Endothelial cell of umbilical vein (primary cell): ENCODE results near the gene RRM2. TPM values are rescaled to one million over a fixed set of nuclear protein-coding genes. Genes with fewer than 3 reads are reported as not detected.

Source experiments
- BruUV-seq: library from RNA; stranded (reverse); fragments of 400-500 nt; replicated peaks from 2 replicates; lab custom pipeline; 2021; lab: Mats Ljungman, UMichigan
- CTCF ChIA-PET: fragments of 300-600, 350-600 bp; sonication (Branson Sonifier 250); formaldehyde crosslinking; loops from one replicate; lab custom pipeline; 2021; ENCODE audit warnings: antibody characterized with exemption, inconsistent platforms; lab: Charles Lee
- POLR2A ChIA-PET: fragments of 300-600, 350-600 bp; sonication (Branson Sonifier 250); formaldehyde crosslinking; loops from one replicate; lab custom pipeline; 2021; ENCODE audit warnings: antibody characterized with exemption, inconsistent platforms; lab: Charles Lee
- DNase-seq: peaks from one replicate; pipeline ENCODE4 v3.0.0-alpha.2; 2011; ENCODE audit warnings: low read depth, low spot score
- FAIRE-seq: peaks from 2 replicates; lab custom pipeline; 2011; peaks lifted over from hg19 to GRCh38; lab: Jason Lieb, UNC
- H2AFZ ChIP-seq: 2 replicates; pipeline ENCODE4 v1.6.0; 2012; ENCODE audit warnings: low read depth, low read length, control low read depth, inconsistent platforms
- H3K27ac ChIP-seq: 2 replicates; pipeline ENCODE4 v1.5.1; 2011; ENCODE audit warnings: low read depth, mild to moderate bottlenecking, control low read depth, low read length, moderate library complexity; ENCODE audit not compliant: insufficient read depth
- H3K27me3 ChIP-seq, 2 experiments: 2 replicates each; pipeline versions ENCODE4 v1.6.0 to v1.6.1; 2011; ENCODE audit warnings: low read length in 2 of 2, mixed read lengths in 1 of 2; ENCODE audit not compliant: control insufficient read depth in 2 of 2, insufficient read depth in 2 of 2
- H3K36me3 ChIP-seq, 2 experiments: 2 replicates in 1 of 2; 3 replicates in 1 of 2; pipeline ENCODE4 v1.5.1; 2011; ENCODE audit warnings: low read length in 2 of 2, mild to moderate bottlenecking in 1 of 2, moderate library complexity in 1 of 2; ENCODE audit not compliant: control insufficient read depth in 2 of 2, insufficient read depth in 2 of 2; ENCODE audit errors: extremely low read depth in 1 of 2
- H3K4me1 ChIP-seq: 3 replicates; pipeline ENCODE4 v1.5.1; 2011; ENCODE audit warnings: mild to moderate bottlenecking, low read length; ENCODE audit not compliant: control insufficient read depth, insufficient read depth; ENCODE audit errors: extremely low read depth
- H3K4me2 ChIP-seq: 2 replicates; pipeline ENCODE4 v1.6.1; 2011; ENCODE audit warnings: low read length, control low read depth, mixed read lengths; ENCODE audit not compliant: insufficient read depth
- H3K4me3 ChIP-seq, 3 experiments: fragments of 200-600 bp in 1 of 3; sonication (generic), shearing (Covaris generic) in 1 of 3; replicated peaks in 1 of 3; 2 replicates each; pipeline ENCODE4 v1.5.1; 2011 to 2016; ENCODE audit warnings: control low read depth in 3 of 3, low read length in 3 of 3, mild to moderate bottlenecking in 2 of 3, inconsistent platforms in 1 of 3, low read depth in 1 of 3, moderate library complexity in 1 of 3; ENCODE audit not compliant: insufficient read depth in 1 of 3
- H3K79me2 ChIP-seq: 2 replicates; pipeline ENCODE4 v1.6.0; 2012; ENCODE audit warnings: low read length, inconsistent platforms; ENCODE audit not compliant: control insufficient read depth, insufficient read depth
- H3K9ac ChIP-seq: replicated peaks from 2 replicates; pipeline ENCODE3; 2011; ENCODE audit warnings: low read length, control low read depth; ENCODE audit not compliant: insufficient read depth; ENCODE audit errors: extremely low read depth
- H3K9me1 ChIP-seq: replicated peaks from 3 replicates; pipeline ENCODE4 v1.6.0; 2011; ENCODE audit warnings: mild to moderate bottlenecking, low read length; ENCODE audit not compliant: control insufficient read depth, insufficient read depth; ENCODE audit errors: extremely low read depth
- H3K9me3 ChIP-seq: replicated peaks from 2 replicates; pipeline ENCODE4 v1.5.1; 2012; ENCODE audit warnings: low read length, inconsistent platforms; ENCODE audit not compliant: control insufficient read depth, insufficient read depth
- H4K20me1 ChIP-seq: replicated peaks from 2 replicates; pipeline ENCODE3; 2011; ENCODE audit warnings: mild to moderate bottlenecking, low read length; ENCODE audit not compliant: control insufficient read depth, insufficient read depth; ENCODE audit errors: extremely low read depth
- CTCF ChIP-seq, 2 donors: IDR thresholded peaks; 1 replicate in 1 of 2; 2 replicates in 1 of 2; pipeline ENCODE4 v1.5.1; 2011; ENCODE audit warnings: low read length in 2 of 2, mild to moderate bottlenecking in 2 of 2, moderate library complexity in 2 of 2, control low read depth in 1 of 2, inconsistent platforms in 1 of 2, low read depth in 1 of 2; ENCODE audit not compliant: insufficient read depth in 1 of 2; ENCODE audit errors: extremely low read depth in 1 of 2
- EZH2 ChIP-seq: IDR thresholded peaks from 2 replicates; pipeline ENCODE4 v1.6.1; 2012; ENCODE audit warnings: borderline replicate concordance, low read depth, mild to moderate bottlenecking, moderate library complexity, low read length, inconsistent platforms; ENCODE audit not compliant: severe bottlenecking
- GATA2 ChIP-seq: IDR thresholded peaks from 2 replicates; pipeline ENCODE4 v1.7.0; 2011; ENCODE audit warnings: low read depth, mild to moderate bottlenecking, moderate library complexity, mixed read lengths, low read length; ENCODE audit not compliant: insufficient read length, insufficient read depth
- JUN ChIP-seq: IDR thresholded peaks from 2 replicates; pipeline ENCODE4 v1.6.1; 2011; ENCODE audit warnings: borderline replicate concordance, low read depth; ENCODE audit not compliant: insufficient read length, insufficient read depth
- MAX ChIP-seq: IDR thresholded peaks from 2 replicates; pipeline ENCODE4 v1.6.1; 2011; ENCODE audit not compliant: insufficient read depth, insufficient read length
- MYC ChIP-seq: IDR thresholded peaks from one replicate; pipeline ENCODE4 v1.6.1; 2011; ENCODE audit warnings: mild to moderate bottlenecking, low read depth, low read length
- POLR2A ChIP-seq: IDR thresholded peaks from 2 replicates; pipeline ENCODE4 v1.6.1; 2012; ENCODE audit warnings: low read depth, mild to moderate bottlenecking, control low read depth, low read length
- POLR2AphosphoS5 ChIP-seq: IDR thresholded peaks from 2 replicates; pipeline ENCODE4 v1.6.1; 2012; ENCODE audit warnings: low read depth, mild to moderate bottlenecking, control low read depth, low read length, moderate library complexity; ENCODE audit not compliant: insufficient read depth
- dilution Hi-C: fragments of 300-500 bp; cut with MboI; formaldehyde crosslinking; loops from one replicate; pipeline ENCODE4 v1.15.0; 2019; ENCODE audit warnings: low sequenced_read_pairs; ENCODE audit not compliant: extremely low pct_ligation_motif_present
- intact Hi-C: fragments of 100-400 bp; cut with micrococcal nuclease; formaldehyde crosslinking; loops from one replicate; pipeline ENCODE4 v1.10.0; 2022
- polyA plus RNA-seq, 4 experiments: library from polyadenylated mRNA; depleted of rRNA in 3 of 4; stranded (reverse) in 3 of 4; unstranded in 1 of 4; fragments of >200 nt; gene quantifications; 2 replicates each; pipeline versions ENCODE4 v1.2.1 to v1.2.3, GENCODE V29; 2011 to 2012; ENCODE audit warnings: missing spikeins in 1 of 4
- total RNA-seq: library from RNA; stranded (reverse); gene quantifications from 2 replicates; pipeline ENCODE4 v1.2.3, GENCODE V29; 2021

Gene RRM2
- total and polyA plus RNA-seq, 2 donors (not counting 3 experiments of a cell fraction or from before 2014, with no cell fraction given), result 40.9 to 246 TPM

GRCh38 chr2:10132596-10132995 lies 10.1 kb downstream of the RRM2 start:
- POLR2A ChIA-PET, result no interaction called here
- no peak overlapping the region for H3K4me3 ChIP-seq
- FAIRE-seq, result no peak
- intact Hi-C loops, result no loop called here
- no peaks in the 10 kb centered on the region for H3K27me3 ChIP-seq
- TF ChIP-seq POLR2A (no peak), EZH2 (no peak), MYC (no peak), GATA2 (no peak), POLR2AphosphoS5 (no peak), MAX (no peak), JUN (no peak)
- H3K4me1 ChIP-seq, result no peaks in the 10 kb centered on the region
- peaks cover 0 to 6% of the 10 kb centered on the region in 2 experiments for H3K36me3 ChIP-seq
- DNase-seq, result no peak
- CTCF ChIA-PET, result interaction anchor here (2.0 to 3.8 kb wide), 2 partner anchors 8 to 302 kb away, joined by 7 to 23 read pairs; no protein-coding TSS in a partner anchor
- BruUV-seq, result no TSS peak
- no peak overlapping the region for H3K9ac ChIP-seq
- peaks cover 7% of the 10 kb centered on the region for H3K79me2 ChIP-seq
- H3K9me3 ChIP-seq, result no peaks in the 10 kb centered on the region
- H3K9me1 ChIP-seq, result no peaks in the 10 kb centered on the region
- dilution Hi-C loops, result no loop called here
- H3K4me2 ChIP-seq, result no peak overlapping the region
- no peaks in the 10 kb centered on the region for H4K20me1 ChIP-seq
- H2AFZ ChIP-seq, result no peak overlapping the region
- no peak overlapping the region for H3K27ac ChIP-seq

- FAIRE-seq (peak; percentile 53), DNase-seq (no peak)
- Histone ChIP-seq H4K20me1 (no peaks in the 10 kb centered on the region), H3K4me2 (no peak overlapping the region), H3K4me1 (no peaks in the 10 kb centered on the region), H3K27me3 (no peaks in the 10 kb centered on the region), H3K4me3 (no peak overlapping the region), H3K27ac (no peak overlapping the region), H3K9me3 (no peaks in the 10 kb centered on the region), H3K79me2 (peaks cover 7% of the 10 kb centered on the region), H2AFZ (no peak overlapping the region), H3K36me3 (peaks cover 0 to 6% of the 10 kb centered on the region in 2 experiments), H3K9ac (no peak overlapping the region), H3K9me1 (no peaks in the 10 kb centered on the region)
- no TSS peak for BruUV-seq
- ChIA-PET CTCF (interaction anchor here (2.0 to 3.8 kb wide), 2 partner anchors 8 to 302 kb away, joined by 7 to 23 read pairs; no protein-coding TSS in a partner anchor), POLR2A (interaction anchor here (0.7 kb wide), 1 partner anchor 31 kb away, joined by 5 read pairs; no protein-coding TSS in a partner anchor)
- dilution Hi-C loops (no loop called here), intact Hi-C loops (no loop called here)
- TF ChIP-seq GATA2, result no peak
- TF ChIP-seq MAX, result no peak
- TF ChIP-seq POLR2A, result no peak
- TF ChIP-seq CTCF (IDR thresholded peaks at IDR 0.05; ENCODE audit: extremely low read depth in 1 of 2, insufficient read depth in 1 of 2, low read depth in 1 of 2, low read length in 2 of 2), result no peak
Measured at GRCh38 chr2:10132996-10133647, 10.6 kb downstream of the RRM2 start.
